Activated CD4-positive, alpha-beta T cell treated with anti-CD3 and anti-CD28 coated beads for 36 hours (primary cell): ENCODE data around the gene GRB10. TPM values are rescaled to one million over a fixed set of nuclear protein-coding genes. Genes with fewer than 3 reads are reported as not detected.

Source experiments
- ATAC-seq: fragments of 200-7000 bp; cut with Tn5 transposase; one replicate; pipeline ENCODE4 v1.10.0; 2021; ENCODE audit warnings: mild to moderate bottlenecking, moderate library complexity
- CTCF ChIA-PET: fragments of 350-600 bp; sonication (Branson Sonifier 250); formaldehyde crosslinking; loops from one replicate; lab custom pipeline; 2021; ENCODE audit warnings: antibody characterized with exemption; lab: Charles Lee
- POLR2A ChIA-PET: fragments of 350-600 bp; sonication (Branson Sonifier 250); formaldehyde crosslinking; loops from one replicate; lab custom pipeline; 2021; ENCODE audit warnings: antibody characterized with exemption, inconsistent platforms; lab: Charles Lee
- DNase-seq: peaks from one replicate; pipeline ENCODE4 v3.0.0-alpha.2; 2020
- H3K27ac Mint-ChIP-seq: one replicate; pipeline ENCODE4 v1.8.0; 2021; ENCODE audit warnings: mixed read lengths
- H3K27me3 Mint-ChIP-seq: one replicate; pipeline ENCODE4 v1.8.0; 2021; ENCODE audit warnings: mixed read lengths
- H3K36me3 Mint-ChIP-seq: one replicate; pipeline ENCODE4 v1.8.0; 2021; ENCODE audit warnings: low read depth, mixed read lengths
- H3K4me1 Mint-ChIP-seq: one replicate; pipeline ENCODE4 v1.8.0; 2021; ENCODE audit warnings: mixed read lengths
- H3K4me3 Mint-ChIP-seq: one replicate; pipeline ENCODE4 v1.8.0; 2021; ENCODE audit warnings: mild to moderate bottlenecking, moderate library complexity, mixed read lengths
- H3K9me3 Mint-ChIP-seq: one replicate; pipeline ENCODE4 v1.8.0; 2021; ENCODE audit warnings: low read depth, mixed read lengths
- intact Hi-C, 2 experiments: fragments of 100-400 bp; cut with DNase I in 1 of 2; cut with micrococcal nuclease in 1 of 2; formaldehyde crosslinking; loops; one replicate each; pipeline versions ENCODE4 v1.14.2 to v1.15.1; 2022 to 2024; cut with DNase I, micrococcal nuclease
- total RNA-seq, 2 experiments: library from RNA; stranded (reverse); gene quantifications; one replicate each; pipeline ENCODE4 v1.2.3, GENCODE V29; 2021

The GRB10 gene
- total RNA-seq, 2 experiments from 2014 or later = 9.5 to 11.9 TPM

GRCh38 chr7:50682573-50682972 lies 100.1 kb downstream of the GRB10 start:
- CTCF ChIA-PET = no interaction called here
- ATAC-seq (no peak), DNase-seq (no peak)
- Mint-ChIP-seq H3K27me3 (no peaks in the 10 kb centered on the region), H3K4me3 (no peak overlapping the region), H3K36me3 (no peaks in the 10 kb centered on the region), H3K27ac (no peak overlapping the region), H3K9me3 (no peaks in the 10 kb centered on the region), H3K4me1 (no peaks in the 10 kb centered on the region)
- POLR2A ChIA-PET = no interaction called here
- intact Hi-C loops = no loop called here

DNA sequence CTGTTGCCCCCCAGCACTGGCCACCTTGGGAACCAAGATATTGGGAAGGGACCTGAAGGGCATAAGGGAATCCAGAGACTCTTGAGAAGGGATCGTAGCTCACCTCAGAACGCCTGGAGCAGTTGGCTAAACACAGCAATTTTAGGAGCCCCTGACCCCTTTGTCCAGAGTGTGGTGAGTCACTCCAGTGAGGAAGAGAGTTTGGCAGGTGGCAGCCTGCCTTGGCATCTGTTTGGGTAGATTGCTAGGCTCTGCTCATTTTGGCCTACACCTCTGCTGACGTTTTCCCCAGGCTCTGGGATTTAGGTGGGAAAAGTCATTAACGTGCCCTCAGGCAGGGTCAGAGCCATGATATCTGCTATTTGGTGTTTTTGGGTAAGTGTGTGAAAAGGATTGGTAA lies 100.6 kb downstream of the GRB10 start:
- CTCF ChIA-PET = no interaction called here
- Mint-ChIP-seq H3K4me1 (no peaks in the 10 kb centered on the region), H3K27ac (no peak overlapping the region), H3K9me3 (no peaks in the 10 kb centered on the region), H3K36me3 (no peaks in the 10 kb centered on the region), H3K4me3 (no peak overlapping the region), H3K27me3 (no peaks in the 10 kb centered on the region)
- DNase-seq = no peak
- no peak for ATAC-seq
- intact Hi-C loops = no loop called here
- POLR2A ChIA-PET = no interaction called here

- Mint-ChIP-seq H3K27me3 (no peaks in the 10 kb centered on the region), H3K9me3 (no peaks in the 10 kb centered on the region), H3K4me3 (no peak overlapping the region), H3K27ac (no peak overlapping the region), H3K4me1 (no peaks in the 10 kb centered on the region), H3K36me3 (no peaks in the 10 kb centered on the region)
- intact Hi-C loops = no loop called here
- ATAC-seq = no peak
- ChIA-PET POLR2A (no interaction called here), CTCF (interaction anchor here (0.7 to 6.8 kb wide), 4 partner anchors 48 to 589 kb away, joined by 3 to 56 read pairs (median 7); no protein-coding TSS in a partner anchor)
- no peak for DNase-seq
Measured at GRCh38 chr7:50681432-50682045, 101.2 kb downstream of the GRB10 start.

GRCh38 chr7:50679218-50680007 lies 103.3 kb downstream of the GRB10 start:
- Mint-ChIP-seq H3K36me3 (no peaks in the 10 kb centered on the region), H3K4me3 (no peak overlapping the region), H3K27me3 (no peaks in the 10 kb centered on the region), H3K9me3 (no peaks in the 10 kb centered on the region), H3K27ac (no peak overlapping the region), H3K4me1 (no peaks in the 10 kb centered on the region)
- intact Hi-C loops = loop anchor here (1.0 to 5.0 kb wide), 6 partner anchors 47 to 587 kb away; partner anchors contain the start of gene ZPBP (in 1 of the 2)
- CTCF ChIA-PET = interaction anchor here (0.6 to 6.8 kb wide), 16 partner anchors 18 to 587 kb away, joined by 3 to 56 read pairs (median 3); no protein-coding TSS in a partner anchor
- POLR2A ChIA-PET = interaction anchor here (0.7 kb wide), 1 partner anchor 488 kb away, joined by 3 read pairs; no protein-coding TSS in a partner anchor
- peak; percentile 78 for ATAC-seq
- DNase-seq = no peak

DNA sequence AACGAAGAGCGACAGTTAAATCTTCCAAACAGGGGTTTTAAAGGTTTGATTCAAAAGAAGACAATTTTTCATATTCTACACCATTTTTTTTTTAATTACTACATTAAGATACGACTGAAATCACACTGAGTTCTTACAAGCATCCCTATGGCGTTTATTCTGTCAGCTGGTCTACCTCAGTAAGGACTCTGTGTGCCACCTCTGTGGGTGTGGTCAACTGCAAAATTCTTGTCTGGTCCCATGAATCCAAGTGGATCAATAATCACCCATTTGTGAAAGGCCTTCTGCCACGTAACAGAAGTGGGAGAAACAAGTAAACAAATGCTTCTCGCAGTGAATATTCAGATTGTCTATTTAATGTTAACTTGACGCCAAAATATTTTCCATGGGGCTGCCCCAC lies 104.1 kb downstream of the GRB10 start:
- Mint-ChIP-seq H3K4me3 (no peak overlapping the region), H3K4me1 (no peaks in the 10 kb centered on the region), H3K27me3 (no peaks in the 10 kb centered on the region), H3K36me3 (no peaks in the 10 kb centered on the region), H3K9me3 (no peaks in the 10 kb centered on the region), H3K27ac (no peak overlapping the region)
- DNase-seq = no peak
- ChIA-PET CTCF (interaction anchor here (0.6 to 6.8 kb wide), 9 partner anchors 8 to 586 kb away, joined by 3 to 56 read pairs (median 3); no protein-coding TSS in a partner anchor), POLR2A (no interaction called here)
- intact Hi-C loops = loop anchor here (2.0 to 5.0 kb wide), 4 partner anchors 46 to 586 kb away; partner anchors contain the start of gene ZPBP (in 1 of the 2)
- ATAC-seq = no peak

DNA sequence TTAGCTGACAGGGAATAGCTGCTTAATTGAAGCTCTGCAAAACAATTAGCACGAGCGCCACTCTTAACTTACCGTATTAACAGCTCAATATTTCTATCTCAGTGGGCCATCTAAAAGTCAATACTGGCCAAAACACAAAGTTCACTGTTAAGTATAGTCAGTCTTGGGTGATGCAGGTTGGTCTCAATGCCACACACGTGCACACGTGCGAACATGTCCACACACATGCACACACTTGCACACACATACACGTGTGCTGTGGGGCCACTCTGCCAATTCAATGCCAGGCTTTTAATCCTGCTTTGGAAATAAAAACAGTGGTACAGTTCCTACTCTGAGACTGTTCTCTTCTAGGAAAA lies 105.1 kb downstream of the GRB10 start:
- DNase-seq = no peak
- no peak overlapping the region for H3K4me3 Mint-ChIP-seq
- H3K9me3 Mint-ChIP-seq = no peaks in the 10 kb centered on the region
- H3K4me1 Mint-ChIP-seq = no peaks in the 10 kb centered on the region
- no peak for ATAC-seq
- no peak overlapping the region for H3K27ac Mint-ChIP-seq
- CTCF ChIA-PET = interaction anchor here (0.9 to 6.8 kb wide), 3 partner anchors 44 to 584 kb away, joined by 3 to 56 read pairs (median 3); no protein-coding TSS in a partner anchor
- H3K36me3 Mint-ChIP-seq = no peaks in the 10 kb centered on the region
- POLR2A ChIA-PET = no interaction called here
- no peaks in the 10 kb centered on the region for H3K27me3 Mint-ChIP-seq
- intact Hi-C loops = loop anchor here (5.0 kb wide), 3 partner anchors 45 to 485 kb away; no protein-coding TSS in a partner anchor

- CTCF ChIA-PET = interaction anchor here (0.6 to 6.8 kb wide), 4 partner anchors 9 to 583 kb away, joined by 3 to 56 read pairs (median 3); no protein-coding TSS in a partner anchor
- no peaks in the 10 kb centered on the region for H3K9me3 Mint-ChIP-seq
- intact Hi-C loops = loop anchor here (5.0 kb wide), 3 partner anchors 45 to 485 kb away; no protein-coding TSS in a partner anchor
Measured at GRCh38 chr7:50676740-50677637, 105.7 kb downstream of the GRB10 start.

DNA sequence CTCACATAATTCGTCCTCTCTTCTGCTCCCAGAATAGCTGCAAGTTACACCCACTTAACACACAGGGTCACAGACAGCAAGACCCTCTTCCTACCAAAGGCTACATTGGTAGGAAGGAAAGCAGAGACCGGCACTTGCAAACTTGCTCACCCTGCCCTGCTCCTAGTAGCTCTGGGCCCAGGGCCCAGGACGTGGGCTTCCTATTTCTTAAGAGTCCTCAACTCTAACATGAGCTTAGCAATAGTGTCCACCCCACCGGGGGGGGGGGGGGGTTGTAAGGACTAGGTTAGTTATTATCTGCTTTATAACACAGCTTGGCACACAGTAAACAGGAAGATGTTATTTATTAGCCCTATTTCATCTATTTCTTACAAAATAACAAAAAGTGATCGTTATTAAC lies 106.6 kb downstream of the GRB10 start:
- POLR2A ChIA-PET = no interaction called here
- H3K27me3 Mint-ChIP-seq = no peaks in the 10 kb centered on the region
- CTCF ChIA-PET = interaction anchor here (0.6 to 6.8 kb wide), 3 partner anchors 8 to 484 kb away, joined by 3 to 56 read pairs (median 3); no protein-coding TSS in a partner anchor
- H3K27ac Mint-ChIP-seq = no peak overlapping the region
- H3K4me1 Mint-ChIP-seq = no peaks in the 10 kb centered on the region
- no peaks in the 10 kb centered on the region for H3K36me3 Mint-ChIP-seq
- no peak overlapping the region for H3K4me3 Mint-ChIP-seq
- ATAC-seq (no peak), DNase-seq (no peak)
- intact Hi-C loops = loop anchor here (5.0 kb wide), 3 partner anchors 44 to 486 kb away; no protein-coding TSS in a partner anchor
- H3K9me3 Mint-ChIP-seq = no peaks in the 10 kb centered on the region

More at GRCh38 chr7:50676740-50677637, 105.7 kb downstream of the GRB10 start:
- no peaks in the 10 kb centered on the region for H3K36me3 Mint-ChIP-seq
- H3K4me3 Mint-ChIP-seq = no peak overlapping the region
- H3K27ac Mint-ChIP-seq = no peak overlapping the region
- H3K27me3 Mint-ChIP-seq = no peaks in the 10 kb centered on the region
- no peak for ATAC-seq
- POLR2A ChIA-PET = no interaction called here
- DNase-seq = no peak
- no peaks in the 10 kb centered on the region for H3K4me1 Mint-ChIP-seq

DNA sequence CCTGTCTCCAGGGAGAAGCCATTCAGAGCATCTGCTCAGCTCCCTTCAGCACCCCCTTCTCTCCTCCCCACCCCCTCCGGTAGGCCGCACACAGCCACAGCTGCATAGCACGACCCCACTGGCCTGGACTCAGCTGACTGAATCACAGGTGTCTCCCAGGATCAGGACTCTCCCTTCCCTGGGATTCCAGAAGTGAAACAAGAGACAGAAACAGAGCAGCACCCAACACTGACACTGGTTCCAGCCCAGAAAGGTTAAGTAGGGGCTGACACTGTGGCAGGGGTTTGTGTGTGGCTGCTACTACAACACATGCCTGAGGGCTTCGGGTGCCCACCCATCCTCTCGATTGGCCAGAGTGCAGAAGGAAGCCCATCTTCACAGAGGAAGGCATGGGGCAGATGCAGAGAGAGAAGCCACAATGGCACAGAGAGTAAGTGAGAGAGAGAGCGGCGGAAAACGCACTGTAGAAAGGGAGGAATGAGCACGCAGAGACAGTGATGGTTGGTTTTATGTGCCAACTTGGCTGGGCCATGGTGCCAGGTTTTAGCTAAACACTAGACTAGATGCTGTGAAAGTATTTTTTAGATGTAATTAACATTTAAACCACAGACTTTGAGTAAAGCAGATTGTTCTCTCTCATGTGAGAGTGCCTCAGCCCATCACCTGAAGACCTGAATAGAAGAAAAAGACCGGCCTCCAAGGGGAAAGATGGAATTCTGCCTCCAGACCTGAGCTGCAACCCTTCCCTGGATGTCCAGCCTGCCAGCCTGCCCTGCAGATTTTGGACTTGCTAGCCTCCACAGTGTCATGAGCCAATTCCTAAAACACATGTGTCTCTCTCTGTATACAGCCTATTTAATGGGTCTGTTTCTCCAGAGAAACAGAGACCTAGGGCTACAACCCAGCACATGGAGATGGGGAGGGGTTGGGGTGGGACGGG lies 107.5 kb downstream of the GRB10 start:
- H3K27me3 Mint-ChIP-seq = no peaks in the 10 kb centered on the region
- CTCF ChIA-PET = interaction anchor here (0.5 to 6.8 kb wide), 3 partner anchors 43 to 485 kb away, joined by 3 to 56 read pairs (median 3); no protein-coding TSS in a partner anchor
- DNase-seq = no peak
- POLR2A ChIA-PET = no interaction called here
- no peaks in the 10 kb centered on the region for H3K36me3 Mint-ChIP-seq
- H3K27ac Mint-ChIP-seq = no peak overlapping the region
- intact Hi-C loops = loop anchor here (5.0 kb wide), 3 partner anchors 43 to 487 kb away; no protein-coding TSS in a partner anchor
- H3K9me3 Mint-ChIP-seq = no peaks in the 10 kb centered on the region
- no peak overlapping the region for H3K4me3 Mint-ChIP-seq
- ATAC-seq = no peak
- H3K4me1 Mint-ChIP-seq = no peaks in the 10 kb centered on the region

DNA sequence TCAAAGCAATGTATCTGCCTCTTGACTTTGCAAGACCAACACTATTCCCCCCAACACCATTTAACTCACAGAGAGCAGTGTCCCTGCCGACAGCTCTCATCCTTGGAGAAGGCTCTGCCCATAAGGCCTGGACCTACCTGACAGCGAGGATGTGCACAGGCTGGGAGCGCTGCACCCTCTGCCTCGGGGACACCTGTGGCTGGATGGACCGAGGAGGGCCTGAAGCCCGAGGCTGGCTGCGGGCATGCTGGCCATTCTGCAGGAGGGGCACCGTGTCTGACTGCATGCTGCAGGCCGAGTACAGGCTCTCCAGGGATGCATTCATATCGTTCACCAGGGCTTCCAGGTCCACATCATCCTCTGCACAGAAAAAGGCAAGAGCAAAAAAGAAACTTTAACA lies 108.4 kb downstream of the GRB10 start:
- Mint-ChIP-seq H3K36me3 (no peaks in the 10 kb centered on the region), H3K4me1 (no peaks in the 10 kb centered on the region), H3K4me3 (no peak overlapping the region), H3K27me3 (no peaks in the 10 kb centered on the region), H3K27ac (no peak overlapping the region), H3K9me3 (no peaks in the 10 kb centered on the region)
- DNase-seq (no peak), ATAC-seq (no peak)
- POLR2A ChIA-PET = no interaction called here
- intact Hi-C loops = no loop called here
- CTCF ChIA-PET = interaction anchor here (0.5 to 0.6 kb wide), 2 partner anchors 42 to 43 kb away, joined by 3 read pairs; no protein-coding TSS in a partner anchor
